Panc1 (cell line): ENCODE measurements around the gene ESRRB. TPM values are rescaled to one million over a fixed set of nuclear protein-coding genes. Genes with fewer than 3 reads are reported as not detected.

Source experiments
- ATAC-seq: fragments of 200-7000 bp; cut with Tn5 transposase; 2 replicates; pipeline ENCODE4 v1.9.1; 2020; ENCODE audit warnings: mild to moderate bottlenecking, moderate library complexity
- BruUV-seq: library from RNA; stranded (reverse); fragments of 400-500 nt; replicated peaks from 2 replicates; lab custom pipeline; 2021; lab: Mats Ljungman, UMichigan
- CTCF ChIA-PET: fragments of 300-600 bp; sonication (Branson Sonifier 250); formaldehyde crosslinking; loops from one replicate; lab custom pipeline; 2022; ENCODE audit warnings: antibody characterized with exemption; lab: Charles Lee
- POLR2A ChIA-PET: fragments of 300-600 bp; sonication (Branson Sonifier 250); formaldehyde crosslinking; loops from one replicate; lab custom pipeline; 2022; ENCODE audit warnings: antibody characterized with exemption; lab: Charles Lee
- DNase-seq: peaks from one replicate; pipeline ENCODE4 v3.0.0-alpha.2; 2010; ENCODE audit warnings: low read depth, low spot score
- H3K27ac ChIP-seq: 2 replicates; pipeline ENCODE4 v1.5.1; 2011; ENCODE audit warnings: mild to moderate bottlenecking, low read length, inconsistent platforms
- H3K27me3 ChIP-seq: fragments of 200-500 bp; sonication (Bioruptor generic); 2 replicates; pipeline ENCODE4 v1.6.0; 2014; ENCODE audit warnings: low read length, inconsistent platforms; ENCODE audit not compliant: control insufficient read depth, insufficient read depth
- H3K36me3 ChIP-seq: fragments of 200-500 bp; sonication (Bioruptor generic); 2 replicates; pipeline ENCODE4 v1.5.1; 2014; ENCODE audit warnings: inconsistent platforms, mild to moderate bottlenecking, low read length, moderate library complexity; ENCODE audit not compliant: control insufficient read depth, insufficient read depth
- H3K4me1 ChIP-seq: 2 replicates; pipeline ENCODE4 v1.5.1; 2011; ENCODE audit warnings: inconsistent platforms, mild to moderate bottlenecking, low read length, moderate library complexity; ENCODE audit not compliant: control insufficient read depth, insufficient read depth
- H3K4me3 ChIP-seq, 2 experiments: 2 replicates each; pipeline ENCODE4 v1.5.1; 2011 to 2012; ENCODE audit warnings: low read depth in 2 of 2, low read length in 2 of 2, mild to moderate bottlenecking in 2 of 2, inconsistent platforms in 1 of 2, moderate library complexity in 1 of 2
- H3K9me3 ChIP-seq: fragments of 200-500 bp; sonication (Bioruptor generic); 2 replicates; pipeline ENCODE4 v1.5.1; 2014; ENCODE audit warnings: low read depth, mild to moderate bottlenecking, inconsistent platforms, low read length, moderate library complexity; ENCODE audit not compliant: control insufficient read depth, insufficient read depth
- POLR2AphosphoS5 ChIP-seq: IDR thresholded peaks from 2 replicates; pipeline ENCODE4 v1.6.1; 2012; ENCODE audit warnings: mild to moderate bottlenecking, low read depth, low read length, moderate library complexity
- SIN3A ChIP-seq: IDR thresholded peaks from 2 replicates; pipeline ENCODE4 v1.6.1; 2012; ENCODE audit warnings: low read depth, mild to moderate bottlenecking, low read length, moderate library complexity, borderline replicate concordance; ENCODE audit not compliant: insufficient read depth
- TCF7L2 ChIP-seq: IDR thresholded peaks from 2 replicates; pipeline ENCODE4 v1.6.1; 2011; ENCODE audit warnings: mild to moderate bottlenecking, low read depth, low read length, inconsistent platforms
- in situ Hi-C: cut with HindIII; loops from 2 replicates; pipeline ENCODE4 v1.10.0; 2016; ENCODE audit warnings: low sequenced_read_pairs, low pct_unique_long_range_greater_than_20kb
- intact Hi-C: fragments of 100-400 bp; cut with micrococcal nuclease; formaldehyde crosslinking; loops from one replicate; pipeline ENCODE4 v1.10.0; 2022; ENCODE audit not compliant: unreplicated experiment
- total RNA-seq: library from RNA; stranded (reverse); gene quantifications from one replicate; pipeline ENCODE4 v1.2.1, GENCODE V29; 2021; ENCODE audit not compliant: unreplicated experiment
- TF ChIP-seq, protein P1 (sequence below), 2 experiments: IDR thresholded peaks; 2 replicates each; pipeline ENCODE4 v1.6.1; 2011 to 2012; ENCODE audit warnings: low read depth in 2 of 2, control low read depth in 1 of 2, low read length in 1 of 2, mild to moderate bottlenecking in 1 of 2, moderate library complexity in 1 of 2; ENCODE audit not compliant: insufficient read depth in 1 of 2
- TF ChIP-seq, protein P2 (sequence below): fragments of 450-650 bp; IDR thresholded peaks from 2 replicates; pipeline ENCODE4 v1.5.1; 2017; ENCODE audit warnings: mild to moderate bottlenecking

ESRRB gene
- total RNA-seq, 1 experiment from 2014 or later = not detected

DNA sequence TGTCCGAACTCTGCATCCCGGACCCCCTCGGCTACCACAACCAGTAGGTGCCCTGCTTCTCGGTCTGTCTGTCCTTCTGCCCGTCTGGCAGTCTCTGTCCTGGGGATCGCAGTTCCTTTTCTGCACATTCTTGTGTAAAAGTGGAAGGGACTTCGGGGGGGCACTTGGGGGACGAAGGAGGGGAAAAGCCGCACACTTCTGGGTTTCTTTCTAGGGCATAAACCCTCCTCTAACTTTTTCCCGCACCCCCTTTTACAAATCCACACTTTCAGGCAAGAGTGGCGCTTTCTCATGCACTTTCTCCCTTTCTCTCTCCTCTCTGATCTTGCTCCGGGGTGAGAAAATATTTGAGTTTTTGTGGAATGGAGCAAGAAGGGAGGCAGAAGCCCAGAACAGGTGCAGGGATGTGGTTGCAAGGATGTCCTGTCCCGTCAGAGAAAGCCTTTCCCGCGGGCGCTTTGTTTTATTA is 506 bp downstream of the ESRRB start:
- CTCF ChIA-PET = no interaction called here
- Histone ChIP-seq H3K4me1 (peaks cover 10% of the 10 kb centered on the region), H3K4me3 (peak overlapping the region; percentile 22 to 26), H3K9me3 (no peaks in the 10 kb centered on the region), H3K36me3 (no peaks in the 10 kb centered on the region), H3K27ac (no peak overlapping the region), H3K27me3 (peaks cover 24% of the 10 kb centered on the region)
- DNase-seq (no peak), ATAC-seq (0 out of 2 replicates have a peak, but pooled peaks have one; percentile 18)
- POLR2A ChIA-PET = no interaction called here
- in situ Hi-C loops (no loop called here), intact Hi-C loops (no loop called here)
- TF ChIP-seq, protein P1, sequence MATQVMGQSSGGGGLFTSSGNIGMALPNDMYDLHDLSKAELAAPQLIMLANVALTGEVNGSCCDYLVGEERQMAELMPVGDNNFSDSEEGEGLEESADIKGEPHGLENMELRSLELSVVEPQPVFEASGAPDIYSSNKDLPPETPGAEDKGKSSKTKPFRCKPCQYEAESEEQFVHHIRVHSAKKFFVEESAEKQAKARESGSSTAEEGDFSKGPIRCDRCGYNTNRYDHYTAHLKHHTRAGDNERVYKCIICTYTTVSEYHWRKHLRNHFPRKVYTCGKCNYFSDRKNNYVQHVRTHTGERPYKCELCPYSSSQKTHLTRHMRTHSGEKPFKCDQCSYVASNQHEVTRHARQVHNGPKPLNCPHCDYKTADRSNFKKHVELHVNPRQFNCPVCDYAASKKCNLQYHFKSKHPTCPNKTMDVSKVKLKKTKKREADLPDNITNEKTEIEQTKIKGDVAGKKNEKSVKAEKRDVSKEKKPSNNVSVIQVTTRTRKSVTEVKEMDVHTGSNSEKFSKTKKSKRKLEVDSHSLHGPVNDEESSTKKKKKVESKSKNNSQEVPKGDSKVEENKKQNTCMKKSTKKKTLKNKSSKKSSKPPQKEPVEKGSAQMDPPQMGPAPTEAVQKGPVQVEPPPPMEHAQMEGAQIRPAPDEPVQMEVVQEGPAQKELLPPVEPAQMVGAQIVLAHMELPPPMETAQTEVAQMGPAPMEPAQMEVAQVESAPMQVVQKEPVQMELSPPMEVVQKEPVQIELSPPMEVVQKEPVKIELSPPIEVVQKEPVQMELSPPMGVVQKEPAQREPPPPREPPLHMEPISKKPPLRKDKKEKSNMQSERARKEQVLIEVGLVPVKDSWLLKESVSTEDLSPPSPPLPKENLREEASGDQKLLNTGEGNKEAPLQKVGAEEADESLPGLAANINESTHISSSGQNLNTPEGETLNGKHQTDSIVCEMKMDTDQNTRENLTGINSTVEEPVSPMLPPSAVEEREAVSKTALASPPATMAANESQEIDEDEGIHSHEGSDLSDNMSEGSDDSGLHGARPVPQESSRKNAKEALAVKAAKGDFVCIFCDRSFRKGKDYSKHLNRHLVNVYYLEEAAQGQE (IDR thresholded peaks at IDR 0.05; ENCODE audit: insufficient read depth in 1 of 2, low read depth in 2 of 2, low read length in 1 of 2) = no peak
- TF ChIP-seq SIN3A (no peak), POLR2AphosphoS5 (no peak), TCF7L2 (no peak)
- TF ChIP-seq, protein P2, sequence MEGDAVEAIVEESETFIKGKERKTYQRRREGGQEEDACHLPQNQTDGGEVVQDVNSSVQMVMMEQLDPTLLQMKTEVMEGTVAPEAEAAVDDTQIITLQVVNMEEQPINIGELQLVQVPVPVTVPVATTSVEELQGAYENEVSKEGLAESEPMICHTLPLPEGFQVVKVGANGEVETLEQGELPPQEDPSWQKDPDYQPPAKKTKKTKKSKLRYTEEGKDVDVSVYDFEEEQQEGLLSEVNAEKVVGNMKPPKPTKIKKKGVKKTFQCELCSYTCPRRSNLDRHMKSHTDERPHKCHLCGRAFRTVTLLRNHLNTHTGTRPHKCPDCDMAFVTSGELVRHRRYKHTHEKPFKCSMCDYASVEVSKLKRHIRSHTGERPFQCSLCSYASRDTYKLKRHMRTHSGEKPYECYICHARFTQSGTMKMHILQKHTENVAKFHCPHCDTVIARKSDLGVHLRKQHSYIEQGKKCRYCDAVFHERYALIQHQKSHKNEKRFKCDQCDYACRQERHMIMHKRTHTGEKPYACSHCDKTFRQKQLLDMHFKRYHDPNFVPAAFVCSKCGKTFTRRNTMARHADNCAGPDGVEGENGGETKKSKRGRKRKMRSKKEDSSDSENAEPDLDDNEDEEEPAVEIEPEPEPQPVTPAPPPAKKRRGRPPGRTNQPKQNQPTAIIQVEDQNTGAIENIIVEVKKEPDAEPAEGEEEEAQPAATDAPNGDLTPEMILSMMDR = no peak
- no TSS peak for BruUV-seq

DNA sequence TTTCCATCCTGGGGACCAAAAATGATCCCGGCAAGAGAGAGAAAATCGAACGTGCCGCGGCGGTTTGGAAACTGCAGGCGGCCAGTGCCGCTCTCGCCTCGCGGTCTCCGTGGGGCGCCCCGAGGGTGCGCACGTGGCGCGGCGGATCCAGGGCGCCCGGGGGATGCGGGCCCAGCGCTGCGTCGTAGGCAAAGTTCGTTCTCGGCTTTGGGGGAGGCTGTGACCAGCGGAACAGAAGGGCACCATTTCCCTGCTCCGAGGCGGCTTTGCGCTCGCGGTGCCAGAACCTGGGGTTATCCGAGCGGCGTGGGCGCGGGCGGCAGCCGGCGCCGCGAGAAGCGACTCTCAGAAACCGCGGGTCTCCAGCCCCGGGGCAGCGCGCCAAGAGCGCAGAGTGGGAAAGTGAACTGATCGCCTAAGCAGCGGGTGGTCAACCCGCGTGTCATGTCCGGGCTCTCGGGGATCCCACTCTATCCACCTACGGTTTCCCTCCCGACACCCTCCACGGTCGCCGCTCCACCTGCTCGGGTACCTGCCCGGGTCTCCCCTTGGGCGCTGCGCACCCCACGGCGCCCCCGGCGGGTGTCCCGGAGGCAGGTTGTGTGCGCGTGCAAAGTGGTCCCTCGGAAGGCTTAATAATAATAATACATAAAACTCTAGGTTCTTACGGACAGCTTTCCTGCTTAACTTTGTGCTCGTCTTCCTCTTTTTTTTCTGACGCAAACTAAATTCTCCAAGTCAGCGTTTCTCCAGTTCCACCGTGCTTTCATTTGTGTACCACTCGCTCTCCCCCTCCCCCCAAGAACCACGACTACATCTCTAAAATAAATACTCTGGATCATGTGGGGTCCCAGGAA is 1.2 kb downstream of the ESRRB start:
- intact Hi-C loops (no loop called here), in situ Hi-C loops (no loop called here)
- peaks cover 24% of the 10 kb centered on the region for H3K27me3 ChIP-seq

More for the DNA sequence above, 1.2 kb downstream of the ESRRB start:
- POLR2A ChIA-PET = no interaction called here
- TF ChIP-seq POLR2AphosphoS5 (no peak), TCF7L2 (no peak), SIN3A (no peak)
- TF ChIP-seq, protein P1 (IDR thresholded peaks at IDR 0.05; ENCODE audit: insufficient read depth in 1 of 2, low read depth in 2 of 2, low read length in 1 of 2) = no peak
- TF ChIP-seq, protein P2 = no peak
- Histone ChIP-seq H3K27ac (no peak overlapping the region), H3K4me3 (no peak overlapping the region), H3K36me3 (no peaks in the 10 kb centered on the region), H3K4me1 (peaks cover 10% of the 10 kb centered on the region), H3K9me3 (no peaks in the 10 kb centered on the region)
- CTCF ChIA-PET = no interaction called here
- BruUV-seq = no TSS peak
- no peak for ATAC-seq
- no peak for DNase-seq
